OCI-LY7 (cell line): ENCODE results near the gene FKBP15. TPM values are rescaled to one million over a fixed set of nuclear protein-coding genes. Genes with fewer than 3 reads are reported as not detected.

ENCODE experiments used
- BruUV-seq: library from RNA; stranded (reverse); fragments of 400-500 nt; replicated peaks from 2 replicates; lab custom pipeline; 2021; lab: Mats Ljungman, UMichigan
- CTCF ChIA-PET: fragments of 300-600 bp; sonication (Branson Sonifier 250); formaldehyde crosslinking; loops from one replicate; lab custom pipeline; 2022; ENCODE audit warnings: antibody characterized with exemption; ENCODE audit not compliant: unreplicated experiment; lab: Charles Lee
- POLR2A ChIA-PET: fragments of 300-600 bp; sonication (Branson Sonifier 250); formaldehyde crosslinking; loops from one replicate; lab custom pipeline; 2022; ENCODE audit warnings: antibody characterized with exemption; lab: Charles Lee
- DNase-seq: peaks from one replicate; pipeline ENCODE4 v3.0.0-alpha.2; 2015; ENCODE audit warnings: low spot score
- H2AFZ ChIP-seq: fragments of 200-600 bp; sonication (generic), shearing (Covaris generic); 2 replicates; pipeline ENCODE4 v1.6.1; 2014; ENCODE audit warnings: mild to moderate bottlenecking, antibody characterized with exemption, low read length, moderate library complexity
- H3K27ac ChIP-seq: fragments of 200-600 bp; sonication (generic); 2 replicates; pipeline ENCODE4 v1.5.1; 2014; ENCODE audit warnings: mixed run types, low read depth, mild to moderate bottlenecking, moderate library complexity, low read length, inconsistent platforms; ENCODE audit not compliant: poor library complexity, severe bottlenecking
- H3K36me3 ChIP-seq: fragments of 200-600 bp; sonication (generic); 2 replicates; pipeline ENCODE4 v1.6.1; 2014; ENCODE audit warnings: mild to moderate bottlenecking, antibody characterized with exemption, low read length, moderate library complexity, mixed read lengths; ENCODE audit not compliant: insufficient read depth
- H3K4me1 ChIP-seq: fragments of 200-600 bp; sonication (generic); 2 replicates; pipeline ENCODE4 v1.5.1; 2014; ENCODE audit warnings: mild to moderate bottlenecking, low read length; ENCODE audit not compliant: insufficient read depth, poor library complexity, severe bottlenecking
- H3K4me2 ChIP-seq: fragments of 200-600 bp; sonication (generic); 2 replicates; pipeline ENCODE4 v1.6.1; 2014; ENCODE audit warnings: mild to moderate bottlenecking, low read length
- H3K4me3 ChIP-seq: fragments of 200-600 bp; sonication (generic); 2 replicates; pipeline ENCODE4 v1.5.1; 2014; ENCODE audit warnings: mild to moderate bottlenecking, low read depth, low read length; ENCODE audit not compliant: poor library complexity, severe bottlenecking
- H3K79me2 ChIP-seq: fragments of 200-600 bp; sonication (generic); 2 replicates; pipeline ENCODE4 v1.6.1; 2016; ENCODE audit warnings: low read depth, mild to moderate bottlenecking, low read length, moderate library complexity, mixed read lengths; ENCODE audit not compliant: insufficient read depth
- H3K9me2 ChIP-seq: fragments of 200-600 bp; sonication (generic); 2 replicates; pipeline ENCODE4 v1.6.1; 2016; ENCODE audit warnings: mild to moderate bottlenecking, low read length, mixed read lengths; ENCODE audit not compliant: insufficient read depth
- H3K9me3 ChIP-seq: fragments of 200-600 bp; sonication (generic); 2 replicates; pipeline ENCODE4 v1.6.1; 2014; ENCODE audit warnings: mild to moderate bottlenecking, mixed run types, low read length, mixed read lengths
- H4K20me1 ChIP-seq: fragments of 200-600 bp; sonication (generic); 2 replicates; pipeline ENCODE4 v1.6.1; 2014; ENCODE audit warnings: mild to moderate bottlenecking, antibody characterized with exemption, low read length, moderate library complexity, mixed read lengths; ENCODE audit not compliant: insufficient read depth
- CTCF ChIP-seq: fragments of 200-600 bp; sonication (generic); conservative IDR thresholded peaks from 2 replicates; pipeline ENCODE4 v1.5.1; 2014; ENCODE audit warnings: mild to moderate bottlenecking, antibody characterized with exemption, low read length, moderate library complexity, mixed read lengths
- EZH2phosphoT487 ChIP-seq: fragments of 200-600 bp; sonication (generic); IDR thresholded peaks from 2 replicates; pipeline ENCODE4 v1.6.1; 2018; ENCODE audit warnings: low read depth, borderline replicate concordance, mild to moderate bottlenecking, mixed run types, antibody characterized with exemption, low read length, moderate library complexity, mixed read lengths
- intact Hi-C: fragments of 100-400 bp; cut with micrococcal nuclease; formaldehyde crosslinking; loops from one replicate; pipeline ENCODE4 v1.10.0; 2022; ENCODE audit not compliant: unreplicated experiment
- total RNA-seq, 2 experiments: library from RNA; depleted of rRNA in 1 of 2; stranded (reverse); fragments of >200 nt in 1 of 2; shearing (Covaris generic) in 1 of 2; gene quantifications; 2 replicates each; pipeline ENCODE4 v1.2.3, GENCODE V29; 2014 to 2022

FKBP15 gene
- total RNA-seq, 2 experiments from 2014 or later: 39.9 to 58.0 TPM

- Histone ChIP-seq H3K9me3 (no peaks in the 10 kb centered on the region), H3K4me2 (no peak overlapping the region), H3K79me2 (no peaks in the 10 kb centered on the region), H4K20me1 (no peaks in the 10 kb centered on the region), H2AFZ (no peak overlapping the region), H3K36me3 (no peaks in the 10 kb centered on the region), H3K9me2 (no peaks in the 10 kb centered on the region), H3K4me3 (no peak overlapping the region), H3K4me1 (peaks cover 19% of the 10 kb centered on the region), H3K27ac (no peak overlapping the region)
- intact Hi-C loops: no loop called here
- no peak for DNase-seq
- ChIA-PET POLR2A (interaction anchor here (1.2 to 2.1 kb wide), 2 partner anchors 10 to 12 kb away, joined by 4 to 7 read pairs; no protein-coding TSS in a partner anchor), CTCF (no interaction called here)
- no peak for TF ChIP-seq EZH2phosphoT487
- TF ChIP-seq CTCF: no peak
- BruUV-seq: no TSS peak
These were observed 23.5 kb upstream of the FKBP15 start for GRCh38 chr9:113244556-113244955.

GRCh38 chr9:113241161-113241560 lies 20.1 kb upstream of the FKBP15 start:
- Histone ChIP-seq H3K36me3 (no peaks in the 10 kb centered on the region), H3K4me2 (no peak overlapping the region), H3K27ac (no peak overlapping the region), H4K20me1 (no peaks in the 10 kb centered on the region), H3K9me2 (no peaks in the 10 kb centered on the region), H3K4me1 (peaks cover 7% of the 10 kb centered on the region), H3K9me3 (no peaks in the 10 kb centered on the region), H3K4me3 (no peak overlapping the region), H3K79me2 (no peaks in the 10 kb centered on the region), H2AFZ (no peak overlapping the region)
- POLR2A ChIA-PET: interaction anchor here (0.6 to 1.7 kb wide), 5 partner anchors 12 to 1438 kb away, joined by 3 to 4 read pairs (median 4); no protein-coding TSS in a partner anchor
- CTCF ChIA-PET: no interaction called here
- intact Hi-C loops: no loop called here
- no TSS peak for BruUV-seq
- TF ChIP-seq CTCF (no peak), EZH2phosphoT487 (no peak)
- no peak for DNase-seq

- ChIA-PET CTCF (no interaction called here), POLR2A (interaction anchor here (0.6 to 1.0 kb wide), 2 partner anchors 23 to 75 kb away, joined by 3 to 4 read pairs; no protein-coding TSS in a partner anchor)
- H3K79me2 ChIP-seq: no peaks in the 10 kb centered on the region
These were observed 17.8 kb upstream of the FKBP15 start for GRCh38 chr9:113238859-113239232.

More at GRCh38 chr9:113238859-113239232, 17.8 kb upstream of the FKBP15 start:
- H3K36me3 ChIP-seq: no peaks in the 10 kb centered on the region
- BruUV-seq: no TSS peak
- no peak for DNase-seq
- intact Hi-C loops: no loop called here
- no peak overlapping the region for H3K4me3 ChIP-seq
- TF ChIP-seq EZH2phosphoT487: no peak
- no peak for TF ChIP-seq CTCF
- H3K9me3 ChIP-seq: no peaks in the 10 kb centered on the region
- H4K20me1 ChIP-seq: no peaks in the 10 kb centered on the region
- H3K9me2 ChIP-seq: no peaks in the 10 kb centered on the region
- no peak overlapping the region for H3K27ac ChIP-seq
- H3K4me2 ChIP-seq: no peak overlapping the region
- no peaks in the 10 kb centered on the region for H3K4me1 ChIP-seq
- no peak overlapping the region for H2AFZ ChIP-seq
